Spleen (tissue), 11 donors: ENCODE results near the gene SSH2. TPM values are rescaled to one million over a fixed set of nuclear protein-coding genes. Genes with fewer than 3 reads are reported as not detected.

Experiments used
- DNase-seq: peaks from one replicate; pipeline ENCODE4 v3.0.0-alpha.2; 2020
- H3K27ac ChIP-seq, 8 donors: fragments of 200-600 bp; sonication (generic) in 7 of 8; 1 replicate in 4 of 8; 2 replicates in 4 of 8; pipeline versions ENCODE4 v1.5.0 to v1.8.0; 2016 to 2021; ENCODE audit warnings: inconsistent platforms in 4 of 8, mild to moderate bottlenecking in 4 of 8, moderate library complexity in 1 of 8
- H3K27me3 ChIP-seq, 7 donors: fragments of 200-600 bp; sonication (generic) in 6 of 7; replicated peaks in 1 of 7; 1 replicate in 4 of 7; 2 replicates in 3 of 7; pipeline versions ENCODE4 v1.5.0 to v1.8.0; 2016 to 2021; ENCODE audit warnings: inconsistent platforms in 3 of 7, mild to moderate bottlenecking in 1 of 7
- H3K36me3 ChIP-seq, 6 donors: fragments of 200-600 bp; sonication (generic) in 5 of 6; 1 replicate in 4 of 6; 2 replicates in 2 of 6; pipeline versions ENCODE4 v1.5.0 to v1.8.0; 2016 to 2021; ENCODE audit warnings: inconsistent platforms in 2 of 6
- H3K4me1 ChIP-seq, 6 donors: fragments of 200-600 bp; sonication (generic) in 5 of 6; 1 replicate in 3 of 6; 2 replicates in 3 of 6; pipeline versions ENCODE4 v1.5.0 to v1.8.0; 2016 to 2021; ENCODE audit warnings: inconsistent platforms in 3 of 6
- H3K4me3 ChIP-seq, 8 donors: fragments of 200-600 bp; sonication (generic) in 7 of 8; 1 replicate in 4 of 8; 2 replicates in 4 of 8; pipeline versions ENCODE4 v1.5.0 to v1.8.0; 2016 to 2021; ENCODE audit warnings: inconsistent platforms in 4 of 8, mild to moderate bottlenecking in 4 of 8, moderate library complexity in 2 of 8
- H3K9me3 ChIP-seq, 8 donors: fragments of 200-600 bp; sonication (generic) in 7 of 8; 1 replicate in 4 of 8; 2 replicates in 4 of 8; pipeline versions ENCODE4 v1.5.0 to v1.8.0; 2016 to 2021; ENCODE audit warnings: inconsistent platforms in 4 of 8
- POLR2A ChIP-seq, 3 donors: fragments of 450-650 bp; IDR thresholded peaks; one replicate each; pipeline ENCODE4 v1.5.1; 2017; ENCODE audit warnings: antibody characterized with exemption in 3 of 3, mild to moderate bottlenecking in 1 of 3
- POLR2AphosphoS5 ChIP-seq, 3 donors: sonication (generic); formaldehyde crosslinking; IDR thresholded peaks; one replicate each; pipeline ENCODE4 v1.5.1; 2017; ENCODE audit warnings: antibody characterized with exemption in 3 of 3
- WGBS, 5 donors: extraction: QIAGEN DNeasy Blood & Tissue Kit in 3 of 5; methylation state at CpG; one replicate each; pipeline versions ENCODE4 v1.1.5 to v1.1.7; 2013 to 2018; 5-methylcytosine and 5-hydroxymethylcytosine counted together
- intact Hi-C: fragments of 100-400 bp; cut with DNase I; formaldehyde crosslinking; loops from one replicate; pipeline ENCODE4 v1.15.0; 2023; ENCODE audit warnings: low total_unique reads
- polyA plus RNA-seq, 3 donors: library from polyadenylated mRNA; stranded (reverse); fragments of 200-250 nt; gene quantifications; one replicate each; pipeline ENCODE4 v1.2.1, GENCODE V29; 2013
- total RNA-seq, 7 donors: library from RNA; depleted of rRNA in 3 of 7; stranded (reverse); fragments of >200 nt in 3 of 7; fragmentation: NEBNext Ultra II Directional in 4 of 7; extraction: Animal tissue kit (Norgen Biotek cat#: 25700) in 4 of 7; gene quantifications; one replicate each; pipeline versions ENCODE4 v1.1.0 to v1.2.1, GENCODE V29; 2016 to 2021
- TF ChIP-seq, protein P1 (sequence below), 11 experiments: fragments of 200-600 bp in 7 of 11; fragments of 450-650 bp in 4 of 11; sonication (generic) in 4 of 11; IDR thresholded peaks in 8 of 11; conservative IDR thresholded peaks in 3 of 11; 1 replicate in 7 of 11; 2 replicates in 4 of 11; pipeline versions ENCODE4 v1.4.0 to v1.8.0; 2016 to 2021; ENCODE audit warnings: antibody characterized with exemption in 11 of 11, inconsistent platforms in 4 of 11, mild to moderate bottlenecking in 1 of 11
- donor health status: healthy with polysubstance abuse.
- donor health status: DM: no; HTN: no; CAD: no; lungs with moderate emphysema.
- donor health status: DM: no; HTN: no; CAD: no.
- donor health status: Bipolar disorder and iron deficiency.
- donor health status: healthy.
- donor health status: DM: no; HTN: no; CAD: no.
- donor health status: DM: yes; HTN: yes; CAD: no.

The SSH2 gene
- total and polyA plus RNA-seq, 10 donors = 15.9 to 182 (median 113) TPM

GRCh38 chr17:29761040-29761761 lies 168.8 kb downstream of the SSH2 start:
- H3K27ac ChIP-seq = peak overlapping the region; percentile 90 to 98 (median 93)
- TF ChIP-seq, protein P1, sequence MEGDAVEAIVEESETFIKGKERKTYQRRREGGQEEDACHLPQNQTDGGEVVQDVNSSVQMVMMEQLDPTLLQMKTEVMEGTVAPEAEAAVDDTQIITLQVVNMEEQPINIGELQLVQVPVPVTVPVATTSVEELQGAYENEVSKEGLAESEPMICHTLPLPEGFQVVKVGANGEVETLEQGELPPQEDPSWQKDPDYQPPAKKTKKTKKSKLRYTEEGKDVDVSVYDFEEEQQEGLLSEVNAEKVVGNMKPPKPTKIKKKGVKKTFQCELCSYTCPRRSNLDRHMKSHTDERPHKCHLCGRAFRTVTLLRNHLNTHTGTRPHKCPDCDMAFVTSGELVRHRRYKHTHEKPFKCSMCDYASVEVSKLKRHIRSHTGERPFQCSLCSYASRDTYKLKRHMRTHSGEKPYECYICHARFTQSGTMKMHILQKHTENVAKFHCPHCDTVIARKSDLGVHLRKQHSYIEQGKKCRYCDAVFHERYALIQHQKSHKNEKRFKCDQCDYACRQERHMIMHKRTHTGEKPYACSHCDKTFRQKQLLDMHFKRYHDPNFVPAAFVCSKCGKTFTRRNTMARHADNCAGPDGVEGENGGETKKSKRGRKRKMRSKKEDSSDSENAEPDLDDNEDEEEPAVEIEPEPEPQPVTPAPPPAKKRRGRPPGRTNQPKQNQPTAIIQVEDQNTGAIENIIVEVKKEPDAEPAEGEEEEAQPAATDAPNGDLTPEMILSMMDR (IDR thresholded peaks at IDR 0.05 in 8 of 11, conservative IDR thresholded peaks at IDR 0.05 in 3 of 11) = peak in 5 of 11 experiments; percentile 18 to 59 (median 46)
- peak; percentile 31 to 76 (median 76) for TF ChIP-seq POLR2A (IDR thresholded peaks at IDR 0.05)
- peak; percentile 88 to 95 (median 89) for TF ChIP-seq POLR2AphosphoS5 (IDR thresholded peaks at IDR 0.05)
- 0 to 1% (median 0%) methylated on average over 38 to 73 of the region's 73 CpGs for WGBS, 5 donors
- H3K27me3 ChIP-seq = no peaks in the 10 kb centered on the region
- peaks cover 20 to 54% (median 45%) of the 10 kb centered on the region in 6 donors for H3K4me1 ChIP-seq
- no peaks in the 10 kb centered on the region for H3K9me3 ChIP-seq
- H3K4me3 ChIP-seq = peak overlapping the region; percentile 71 to 99 (median 87)
- intact Hi-C loops = no loop called here
- DNase-seq = peak; percentile 99
- H3K36me3 ChIP-seq = peaks cover 0 to 18% (median 2%) of the 10 kb centered on the region in 6 donors

- H3K36me3 ChIP-seq = peaks cover 0 to 25% (median 2%) of the 10 kb centered on the region in 6 donors
- H3K9me3 ChIP-seq = no peaks in the 10 kb centered on the region
- H3K4me1 ChIP-seq = peaks cover 20 to 62% (median 48%) of the 10 kb centered on the region in 6 donors
- peak overlapping the region; percentile 90 to 98 (median 93) for H3K27ac ChIP-seq
- H3K4me3 ChIP-seq = peak overlapping the region; percentile 71 to 99 (median 87)
- intact Hi-C loops = no loop called here
- no peak for DNase-seq
- WGBS, 5 donors = 0 to 1% (median 1%) methylated on average over 20 of the region's 20 CpGs
- TF ChIP-seq POLR2A (IDR thresholded peaks at IDR 0.05) = peak in 2 of 3 donors; percentile 62 to 78
- peak in 1 of 3 donors; percentile 95 for TF ChIP-seq POLR2AphosphoS5 (IDR thresholded peaks at IDR 0.05)
- TF ChIP-seq, protein P1 (IDR thresholded peaks at IDR 0.05 in 8 of 11, conservative IDR thresholded peaks at IDR 0.05 in 3 of 11) = no peak
- H3K27me3 ChIP-seq = no peaks in the 10 kb centered on the region
Measured at GRCh38 chr17:29760279-29761039, 169.6 kb downstream of the SSH2 start.

DNA sequence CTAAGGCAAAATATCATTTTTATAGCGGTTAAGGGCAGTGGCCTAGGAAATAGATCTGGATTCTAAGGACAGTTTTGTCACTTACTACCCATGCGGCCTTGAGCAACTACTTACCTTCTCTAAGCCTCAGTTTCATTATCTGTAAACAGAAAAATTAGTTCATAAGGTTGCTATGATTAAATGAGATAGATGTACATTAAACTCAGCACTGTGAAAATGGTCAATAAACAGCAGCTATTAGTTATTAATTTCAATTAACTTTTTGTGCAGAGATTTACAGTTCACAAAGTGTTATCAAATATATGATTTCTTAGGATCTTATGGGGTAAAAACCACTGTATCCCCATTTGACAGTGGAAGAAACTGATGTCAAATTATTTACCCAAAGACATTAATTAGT lies 171.8 kb downstream of the SSH2 start:
- 41 to 71% (median 65%) methylated on average over 2 of the region's 2 CpGs for WGBS, 5 donors
- Histone ChIP-seq H3K9me3 (no peaks in the 10 kb centered on the region), H3K27me3 (no peaks in the 10 kb centered on the region), H3K4me1 (peaks cover 26 to 84% (median 67%) of the 10 kb centered on the region in 6 donors), H3K4me3 (peak overlapping the region in 5 of 8 donors; percentile 71 to 99 (median 94)), H3K36me3 (peaks cover 0 to 47% (median 7%) of the 10 kb centered on the region in 6 donors), H3K27ac (peak overlapping the region in 7 of 8 donors; percentile 17 to 98 (median 93))
- TF ChIP-seq, protein P1 (IDR thresholded peaks at IDR 0.05 in 8 of 11, conservative IDR thresholded peaks at IDR 0.05 in 3 of 11) = no peak
- TF ChIP-seq POLR2A (IDR thresholded peaks at IDR 0.05) (no peak), POLR2AphosphoS5 (IDR thresholded peaks at IDR 0.05) (no peak)
- no peak for DNase-seq
- intact Hi-C loops = no loop called here
